Common myeloid progenitor, CD34-positive (primary cell): ENCODE measurements around the gene CYP4F11.

ENCODE experiments used
- CTCF ChIA-PET: fragments of 350-600 bp; sonication (Branson Sonifier 250); formaldehyde crosslinking; loops from one replicate; lab custom pipeline; 2021; ENCODE audit warnings: antibody characterized with exemption; lab: Charles Lee
- POLR2A ChIA-PET: fragments of 350-600 bp; sonication (Branson Sonifier 250); formaldehyde crosslinking; loops from one replicate; lab custom pipeline; 2021; ENCODE audit warnings: antibody characterized with exemption; lab: Charles Lee
- DNase-seq, 3 donors: peaks; one replicate each; pipeline versions ENCODE4 v3.0.0 to v3.0.0-alpha.2; 2013
- H3K27ac ChIP-seq, 2 experiments: 1 replicate in 1 of 2; 2 replicates in 1 of 2; pipeline ENCODE4 v1.7.0; 2013; ENCODE audit warnings: inconsistent platforms in 2 of 2, low read length in 2 of 2, mild to moderate bottlenecking in 2 of 2, low read depth in 1 of 2, moderate library complexity in 1 of 2; ENCODE audit not compliant: severe bottlenecking in 2 of 2, insufficient read depth in 1 of 2, poor library complexity in 1 of 2
- H3K27me3 ChIP-seq, 5 experiments: replicated peaks in 2 of 5; 1 replicate in 3 of 5; 2 replicates in 2 of 5; pipeline versions ENCODE4 v1.6.1 to v1.7.0; 2013; ENCODE audit warnings: low read length in 4 of 5, mild to moderate bottlenecking in 2 of 5, moderate library complexity in 2 of 5, inconsistent platforms in 1 of 5; ENCODE audit not compliant: insufficient read depth in 5 of 5, control insufficient read depth in 4 of 5
- H3K36me3 ChIP-seq, 4 experiments: 1 replicate in 2 of 4; 2 replicates in 2 of 4; pipeline versions ENCODE4 v1.6.1 to v1.7.0; 2013; ENCODE audit warnings: low read length in 3 of 4, control low read depth in 1 of 4, mild to moderate bottlenecking in 1 of 4; ENCODE audit not compliant: control insufficient read depth in 4 of 4, insufficient read depth in 4 of 4
- H3K4me1 ChIP-seq, 4 experiments: 1 replicate in 3 of 4; 2 replicates in 1 of 4; pipeline versions ENCODE4 v1.6.1 to v1.7.1; 2013; ENCODE audit warnings: low read length in 3 of 4, mild to moderate bottlenecking in 3 of 4, control low read depth in 1 of 4, inconsistent platforms in 1 of 4, moderate library complexity in 1 of 4; ENCODE audit not compliant: control insufficient read depth in 4 of 4, insufficient read depth in 4 of 4; ENCODE audit errors: control extremely low read depth in 1 of 4
- H3K4me3 ChIP-seq, 7 experiments: 1 replicate in 4 of 7; 2 replicates in 3 of 7; pipeline versions ENCODE4 v1.5.1 to v1.7.0; 2013; ENCODE audit warnings: mild to moderate bottlenecking in 7 of 7, low read length in 6 of 7, moderate library complexity in 6 of 7, inconsistent platforms in 2 of 7, low read depth in 2 of 7, control low read depth in 1 of 7; ENCODE audit not compliant: insufficient read depth in 4 of 7, control insufficient read depth in 1 of 7; ENCODE audit errors: extremely low read depth in 1 of 7
- H3K9me3 ChIP-seq, 5 experiments: 1 replicate in 4 of 5; 2 replicates in 1 of 5; pipeline versions ENCODE4 v1.6.1 to v1.7.1; 2013; ENCODE audit warnings: low read length in 4 of 5, mild to moderate bottlenecking in 2 of 5, inconsistent platforms in 1 of 5, low read depth in 1 of 5, moderate library complexity in 1 of 5; ENCODE audit not compliant: control insufficient read depth in 4 of 5, insufficient read depth in 2 of 5; ENCODE audit errors: control extremely low read depth in 1 of 5
- WGBS: methylation state at CpG from one replicate; pipeline ENCODE4 v1.1.5; 2013; ENCODE audit not compliant: insufficient coverage; 5-methylcytosine and 5-hydroxymethylcytosine counted together

CYP4F11 gene

DNA sequence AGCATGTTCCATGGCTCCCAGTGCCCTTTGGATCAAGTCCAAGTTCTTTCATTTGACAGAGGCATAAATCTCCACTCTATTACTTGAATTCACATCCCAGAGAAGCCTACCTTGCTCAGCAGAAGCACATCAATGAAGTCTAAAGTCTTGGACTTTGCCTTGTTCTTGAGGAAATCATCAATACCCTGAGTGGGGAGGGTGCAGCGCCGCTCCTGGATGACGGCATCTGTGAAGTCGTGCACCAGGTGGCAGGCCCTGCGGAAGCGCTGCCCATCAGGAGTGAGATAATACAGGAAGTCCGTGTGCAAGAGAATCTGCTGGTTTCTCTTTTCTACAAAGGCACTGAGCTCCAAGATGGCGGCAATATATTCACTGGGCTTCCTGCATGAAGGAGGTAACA is 10.6 kb downstream of the CYP4F11 start:
- ChIA-PET CTCF (interaction anchor here (1.0 to 1.5 kb wide), 2 partner anchors 10 to 17 kb away, joined by 3 to 4 read pairs; no protein-coding TSS in a partner anchor), POLR2A (no interaction called here)
- WGBS: 79% methylated on average over 8 of the region's 8 CpGs
- H3K27ac ChIP-seq: no peak overlapping the region
- H3K4me1 ChIP-seq: no peaks in the 10 kb centered on the region
- H3K9me3 ChIP-seq: peaks cover 0 to 3% (median 0%) of the 10 kb centered on the region in 5 experiments
- H3K27me3 ChIP-seq: peaks cover 2 to 42% (median 9%) of the 10 kb centered on the region in 5 experiments
- no peaks in the 10 kb centered on the region for H3K36me3 ChIP-seq
- no peak for DNase-seq
- H3K4me3 ChIP-seq: no peak overlapping the region

DNA sequence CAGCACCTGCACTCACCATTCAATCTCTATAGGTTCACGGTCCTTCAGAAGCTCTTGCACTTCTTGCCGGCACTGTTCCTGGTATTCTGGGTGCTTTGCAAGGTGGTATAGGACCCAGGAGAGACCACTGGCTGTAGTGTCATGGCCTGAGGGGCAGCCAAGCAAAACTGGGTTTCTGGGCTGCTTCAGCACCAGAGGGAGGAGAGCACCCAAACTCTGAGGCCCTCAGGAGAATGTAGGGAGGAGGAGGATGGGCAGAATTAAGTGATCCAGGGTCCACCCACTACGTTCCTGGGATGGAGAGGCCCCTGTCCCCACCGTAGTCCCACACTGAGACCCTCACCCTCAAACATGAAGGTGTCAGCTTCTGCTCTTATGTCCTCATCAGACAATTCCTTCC is 12.3 kb downstream of the CYP4F11 start:
- peaks cover 0 to 3% (median 0%) of the 10 kb centered on the region in 5 experiments for H3K9me3 ChIP-seq
- no peaks in the 10 kb centered on the region for H3K4me1 ChIP-seq
- no peak overlapping the region for H3K27ac ChIP-seq
- H3K36me3 ChIP-seq: no peaks in the 10 kb centered on the region
- ChIA-PET POLR2A (no interaction called here), CTCF (no interaction called here)
- 72% methylated on average over 2 of the region's 4 CpGs for WGBS
- H3K4me3 ChIP-seq: no peak overlapping the region
- no peak for DNase-seq
- peaks cover 2 to 36% (median 8%) of the 10 kb centered on the region in 5 experiments for H3K27me3 ChIP-seq

DNA sequence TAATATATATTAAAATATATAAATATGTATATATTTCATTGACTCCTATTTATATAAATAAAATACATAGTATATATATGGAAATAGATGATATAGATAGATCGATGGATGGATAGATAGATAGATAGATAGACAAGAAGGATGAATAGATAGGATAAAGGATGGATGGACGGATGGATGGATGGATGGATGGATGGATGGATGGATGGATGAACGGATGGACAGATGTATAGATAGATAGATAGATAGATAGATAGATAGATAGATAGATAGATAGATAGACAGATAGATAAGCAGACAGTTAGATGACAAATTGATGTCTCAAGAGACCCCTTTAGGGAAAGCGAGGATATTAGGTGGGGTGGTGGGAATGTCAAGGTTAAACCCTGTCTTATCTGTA is 15.1 kb downstream of the CYP4F11 start:
- H3K36me3 ChIP-seq: no peaks in the 10 kb centered on the region
- 81% methylated on average over 3 of the region's 4 CpGs for WGBS
- no peaks in the 10 kb centered on the region for H3K4me1 ChIP-seq
- peaks cover 0 to 28% (median 4%) of the 10 kb centered on the region in 5 experiments for H3K27me3 ChIP-seq
- H3K9me3 ChIP-seq: peaks cover 2 to 11% (median 4%) of the 10 kb centered on the region in 5 experiments
- ChIA-PET POLR2A (no interaction called here), CTCF (interaction anchor here (1.3 kb wide), 1 partner anchor 288 kb away, joined by 3 read pairs; no protein-coding TSS in a partner anchor)
- DNase-seq: no peak
- H3K4me3 ChIP-seq: no peak overlapping the region
- no peak overlapping the region for H3K27ac ChIP-seq

DNA sequence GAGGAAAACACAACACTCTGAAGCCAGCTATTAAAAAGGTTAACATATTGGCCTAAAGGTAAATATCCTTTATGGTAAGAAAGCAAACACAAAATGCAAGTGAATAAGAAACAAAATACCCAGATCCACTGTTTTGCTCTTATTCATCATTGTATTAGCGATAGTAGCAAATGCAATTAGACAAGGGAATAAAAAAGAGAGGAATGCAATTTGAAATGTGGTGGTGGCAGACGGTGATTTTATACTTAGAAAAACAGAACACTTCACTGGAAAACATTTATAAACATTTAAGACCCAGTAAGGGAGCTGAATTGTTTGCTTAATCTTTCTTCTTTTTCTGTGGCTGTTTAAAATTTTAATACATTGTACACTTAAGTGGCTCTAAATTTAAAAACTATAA is 19.2 kb downstream of the CYP4F11 start:
- POLR2A ChIA-PET: no interaction called here
- no peak overlapping the region for H3K27ac ChIP-seq
- no peak overlapping the region for H3K4me3 ChIP-seq
- CTCF ChIA-PET: interaction anchor here (2.0 kb wide), 1 partner anchor 8 kb away, joined by 4 read pairs; no protein-coding TSS in a partner anchor
- WGBS: no CpG with 5 or more reads among the region's 2 CpGs
- DNase-seq: no peak
- H3K9me3 ChIP-seq: peaks cover 2 to 11% (median 4%) of the 10 kb centered on the region in 5 experiments
- H3K27me3 ChIP-seq: peaks cover 0 to 17% (median 7%) of the 10 kb centered on the region in 5 experiments
- no peaks in the 10 kb centered on the region for H3K36me3 ChIP-seq
- peaks cover 0 to 14% (median 4%) of the 10 kb centered on the region in 4 experiments for H3K4me1 ChIP-seq

DNA sequence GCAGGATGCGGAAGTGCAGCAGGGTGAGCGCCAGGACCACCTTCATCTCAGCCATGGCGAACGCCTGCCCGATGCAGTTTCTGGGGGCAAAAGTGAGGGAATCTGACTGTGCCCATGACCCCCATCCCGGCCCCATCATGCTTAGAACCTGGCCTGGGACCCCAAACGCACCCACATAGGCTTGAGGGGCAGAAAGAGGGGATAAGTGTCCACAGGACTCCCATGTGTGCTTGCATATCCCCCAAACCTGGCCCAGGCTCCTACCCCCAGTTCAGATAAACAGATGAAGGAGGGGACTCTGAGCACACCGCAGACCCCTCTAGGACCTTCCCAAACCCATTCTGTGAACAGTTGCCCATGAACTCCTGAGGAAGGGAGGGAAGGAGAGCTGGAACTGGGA is 20.5 kb downstream of the CYP4F11 start:
- DNase-seq: no peak
- ChIA-PET CTCF (interaction anchor here (2.0 kb wide), 1 partner anchor 10 kb away, joined by 4 read pairs; no protein-coding TSS in a partner anchor), POLR2A (no interaction called here)
- Histone ChIP-seq H3K27me3 (peaks cover 0 to 17% (median 7%) of the 10 kb centered on the region in 5 experiments), H3K4me1 (peaks cover 0 to 14% (median 4%) of the 10 kb centered on the region in 4 experiments), H3K27ac (no peak overlapping the region), H3K9me3 (peaks cover 2 to 11% (median 4%) of the 10 kb centered on the region in 5 experiments), H3K36me3 (no peaks in the 10 kb centered on the region), H3K4me3 (no peak overlapping the region)
- WGBS: 89% methylated on average over 7 of the region's 8 CpGs

DNA sequence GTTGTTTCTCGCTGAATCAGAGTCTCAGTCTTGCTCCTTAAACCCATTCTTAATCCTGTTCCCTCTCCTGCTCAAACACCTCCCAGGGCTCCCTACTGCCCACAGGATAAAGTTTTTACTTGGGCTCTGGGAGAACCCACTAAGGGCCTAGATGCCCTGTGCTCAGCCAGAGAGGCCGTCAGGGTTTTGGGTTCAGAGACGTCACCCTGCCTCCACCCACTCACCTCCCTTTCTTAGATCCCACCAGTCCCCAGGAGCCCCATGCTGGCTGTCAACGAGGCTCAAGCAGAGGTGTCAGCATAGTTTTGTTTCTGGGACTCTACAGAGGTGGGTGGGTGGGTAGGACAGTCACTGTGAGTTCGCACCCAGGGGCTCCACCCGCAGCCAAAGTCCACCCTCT is 20.9 kb downstream of the CYP4F11 start:
- Histone ChIP-seq H3K4me1 (peaks cover 0 to 14% (median 4%) of the 10 kb centered on the region in 4 experiments), H3K27ac (no peak overlapping the region), H3K9me3 (peaks cover 2 to 11% (median 4%) of the 10 kb centered on the region in 5 experiments), H3K4me3 (no peak overlapping the region), H3K36me3 (no peaks in the 10 kb centered on the region), H3K27me3 (peaks cover 0 to 17% (median 7%) of the 10 kb centered on the region in 5 experiments)
- WGBS: 89% methylated on average over 1 of the region's 6 CpGs
- ChIA-PET CTCF (interaction anchor here (2.0 kb wide), 1 partner anchor 10 kb away, joined by 4 read pairs; no protein-coding TSS in a partner anchor), POLR2A (no interaction called here)
- no peak for DNase-seq

DNA sequence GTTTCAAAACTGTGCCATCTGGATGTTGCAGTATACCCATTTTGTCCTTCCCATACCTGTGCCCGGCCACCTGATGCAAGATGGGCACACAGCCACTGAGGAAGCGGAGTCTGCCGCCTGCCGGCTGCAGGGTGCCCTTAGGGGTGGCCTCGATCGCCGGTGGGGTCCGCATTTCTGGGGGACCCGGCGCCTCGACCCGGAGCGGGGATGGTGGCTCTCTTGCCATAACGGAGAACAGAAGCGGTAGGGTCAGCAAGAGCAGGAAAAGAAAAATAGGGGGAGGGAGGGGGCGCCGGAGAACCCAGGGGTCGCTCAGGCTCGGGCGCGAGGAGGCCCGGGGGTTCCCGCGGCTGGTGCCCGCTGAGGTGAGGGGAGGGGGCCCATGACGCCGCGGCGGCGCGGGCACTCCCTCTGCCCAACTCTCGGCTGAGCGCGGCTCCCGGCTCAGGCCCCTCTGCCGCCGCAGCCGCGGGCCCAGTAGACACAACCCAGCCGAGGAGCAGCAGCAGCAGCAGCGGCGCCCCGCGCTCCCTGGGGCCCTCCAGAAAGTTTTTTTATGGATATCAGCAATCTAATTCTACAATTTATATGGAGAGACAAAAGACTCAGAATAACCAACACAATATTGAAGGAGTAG is 22.6 kb downstream of the CYP4F11 start:
- POLR2A ChIA-PET: no interaction called here
- Histone ChIP-seq H3K4me3 (peak overlapping the region in 5 of 7 experiments; percentile 26 to 69 (median 44)), H3K27ac (no peak overlapping the region), H3K36me3 (no peaks in the 10 kb centered on the region), H3K9me3 (peaks cover 0 to 12% (median 4%) of the 10 kb centered on the region in 5 experiments), H3K4me1 (peaks cover 0 to 14% (median 4%) of the 10 kb centered on the region in 4 experiments), H3K27me3 (peaks cover 0 to 17% (median 7%) of the 10 kb centered on the region in 5 experiments)
- CTCF ChIA-PET: interaction anchor here (1.1 to 2.2 kb wide), 4 partner anchors 11 to 101 kb away, joined by 3 to 9 read pairs (median 5); no protein-coding TSS in a partner anchor
- WGBS: 3% methylated on average over 28 of the region's 44 CpGs
- peak; percentile 33 to 70 (median 61) for DNase-seq
